Measurements from ENCODE around the gene CHMP4B.

DNA sequence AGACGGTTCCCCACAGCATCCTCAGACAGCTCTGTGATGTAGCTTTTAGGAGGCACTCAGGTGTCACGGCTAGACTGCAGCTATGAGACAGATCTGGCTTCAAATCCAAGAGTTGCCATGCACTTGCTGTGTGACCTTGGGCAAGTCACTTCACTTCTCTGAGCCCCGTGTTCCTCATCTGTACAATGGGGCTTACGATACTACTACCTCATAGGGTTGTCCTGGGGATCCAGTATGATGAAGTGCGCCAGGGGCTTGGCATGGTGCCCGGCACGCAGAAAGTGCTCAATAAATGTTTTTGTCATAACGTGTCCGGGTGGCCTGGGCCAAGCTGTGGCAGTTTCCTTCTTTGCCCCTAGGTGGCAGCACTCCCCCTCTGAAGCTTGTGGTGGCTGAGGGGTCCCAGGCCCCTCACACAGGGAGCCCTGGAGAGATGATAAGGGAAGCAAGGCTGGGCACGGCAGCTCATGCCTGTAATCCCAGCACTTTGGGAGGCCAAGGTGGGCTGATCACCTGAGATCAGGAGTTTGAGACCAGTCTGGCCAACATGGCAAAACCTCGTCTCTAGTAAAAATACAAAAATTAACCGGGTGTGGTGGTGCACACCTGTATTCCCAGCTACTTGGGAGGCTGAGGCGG, 19.1 kb upstream of the CHMP4B start:
- TF ChIP-seq CTCF (IDR thresholded peaks at IDR 0.05) = peak; percentile 56 to 74 (median 68)
- TF ChIP-seq POLR2A (IDR thresholded peaks at IDR 0.05) = no peak

Measured in adrenal gland (tissue), 5 donors.